Activated CD4-positive, alpha-beta T cell treated with anti-CD3 and anti-CD28 coated beads for 48 hours (primary cell): Measurements from ENCODE around the gene SPATA31C2.
A peak's percentile ranks its signal among the peaks of the same experiment; 100 is the strongest.
"Not testable (repeated sequence)": the region's sequence is repeated elsewhere in the genome, so short reads cannot be mapped to it uniquely, and the experiment has no call there.

Experiments used
- DNase-seq: peaks from one replicate; pipeline ENCODE4 v3.0.0-alpha.2; 2020

Gene SPATA31C2

DNA sequence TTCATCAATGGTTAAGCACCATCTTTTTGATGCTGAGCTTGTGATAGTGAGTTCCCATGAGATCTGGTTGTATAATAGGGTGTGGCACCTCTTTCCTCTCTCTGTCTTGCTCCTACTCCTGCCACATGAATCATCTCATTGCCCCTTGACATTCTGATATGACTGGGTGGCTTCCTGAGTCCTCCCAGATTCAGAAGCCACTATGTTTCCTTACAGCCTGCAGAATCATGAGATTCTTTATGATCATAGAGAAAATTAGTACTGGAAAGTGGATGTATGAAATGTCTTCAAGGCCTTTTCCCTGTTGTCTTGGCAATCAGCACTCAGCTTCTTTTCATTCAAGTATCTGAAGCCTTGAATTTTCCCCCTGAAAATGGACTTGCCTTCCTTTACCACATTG is 14.9 kb downstream of the SPATA31C2 start:
- DNase-seq, result not testable (repeated sequence)

DNA sequence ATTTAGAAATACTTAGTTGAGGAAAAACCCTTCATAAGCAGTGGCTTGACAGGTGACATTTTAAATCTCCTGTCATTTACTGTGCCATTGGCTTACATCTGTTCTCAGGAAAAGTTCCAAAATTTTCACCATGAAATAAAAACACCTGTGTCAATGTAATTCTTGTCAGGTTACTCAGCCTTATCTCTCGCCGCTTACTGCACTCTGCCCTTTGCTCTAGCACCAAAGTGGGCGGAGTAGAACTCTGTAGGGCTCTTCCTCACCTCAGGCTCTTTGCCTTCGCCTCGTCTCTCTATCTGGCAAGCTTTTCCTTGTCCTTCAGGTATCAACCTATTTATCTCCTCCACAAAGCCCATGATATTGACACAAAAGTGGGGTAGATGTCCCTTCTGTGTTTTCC is 20.2 kb downstream of the SPATA31C2 start:
- DNase-seq, result not testable (repeated sequence)

DNA sequence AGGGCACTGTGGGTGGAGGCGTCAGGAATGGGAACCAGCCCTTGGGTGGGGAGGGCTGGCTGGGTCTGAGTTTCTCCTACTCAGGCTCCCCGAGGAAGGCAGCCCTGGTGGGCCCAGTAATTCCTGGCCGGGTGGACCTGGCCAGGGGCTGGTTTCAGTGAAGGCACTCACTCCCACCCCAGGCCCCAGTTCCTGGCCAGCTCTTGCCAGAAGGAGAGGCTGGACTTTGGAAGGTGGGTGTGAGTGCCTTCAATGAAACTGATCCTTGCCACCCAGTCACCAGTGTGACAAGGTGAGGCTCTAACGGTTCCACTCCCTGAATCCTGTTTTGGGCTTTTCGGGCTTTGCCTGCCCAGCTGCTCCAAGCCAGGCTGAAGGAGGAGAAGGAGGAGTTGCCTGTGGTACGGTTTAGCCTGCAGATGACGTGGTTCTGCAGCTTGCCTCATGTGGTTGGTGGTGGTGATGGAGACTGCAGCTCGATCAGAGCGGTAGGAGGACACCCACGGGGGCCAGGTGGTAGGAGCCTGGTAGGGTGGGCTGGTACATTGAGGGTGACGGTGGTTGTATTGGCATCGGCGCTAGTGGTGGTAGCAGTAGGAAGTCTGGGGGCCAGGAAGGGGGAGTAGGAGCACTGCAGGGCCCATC is 23.2 kb downstream of the SPATA31C2 start:
- DNase-seq, result not testable (repeated sequence)

DNA sequence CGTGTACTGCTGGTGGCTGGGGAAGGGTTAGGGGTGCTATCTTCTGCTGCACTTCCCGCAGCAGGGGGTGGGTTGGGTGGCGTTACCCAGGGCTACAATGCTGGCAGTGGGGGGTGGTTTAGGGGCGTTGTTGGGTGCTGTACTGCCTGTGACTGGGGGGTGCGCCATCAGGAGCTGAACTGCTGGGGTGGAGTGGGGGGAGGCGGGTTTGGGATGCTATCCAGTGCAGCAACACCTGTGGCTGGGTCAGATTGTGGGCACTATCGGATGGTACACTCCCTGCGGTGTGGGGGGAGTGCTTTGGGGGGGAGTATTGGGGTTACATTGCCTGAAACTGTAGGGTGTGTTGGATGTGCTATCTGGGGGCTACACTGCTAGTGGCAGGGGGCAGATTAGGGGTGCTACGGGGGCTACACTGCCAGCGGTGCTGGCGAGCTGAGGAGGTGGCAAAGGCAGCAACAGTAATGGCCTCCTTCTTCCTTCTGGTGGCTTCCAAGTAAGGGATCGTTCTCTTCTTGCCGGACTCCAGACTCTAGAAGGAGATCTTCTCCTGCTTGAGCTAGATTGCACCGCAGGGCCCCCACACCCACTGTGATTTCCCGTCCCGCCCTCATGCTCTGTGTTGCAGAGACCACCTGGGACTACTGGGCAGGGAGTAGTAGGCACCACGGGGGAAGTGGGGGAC is 23.9 kb downstream of the SPATA31C2 start:
- not testable (repeated sequence) for DNase-seq

DNA sequence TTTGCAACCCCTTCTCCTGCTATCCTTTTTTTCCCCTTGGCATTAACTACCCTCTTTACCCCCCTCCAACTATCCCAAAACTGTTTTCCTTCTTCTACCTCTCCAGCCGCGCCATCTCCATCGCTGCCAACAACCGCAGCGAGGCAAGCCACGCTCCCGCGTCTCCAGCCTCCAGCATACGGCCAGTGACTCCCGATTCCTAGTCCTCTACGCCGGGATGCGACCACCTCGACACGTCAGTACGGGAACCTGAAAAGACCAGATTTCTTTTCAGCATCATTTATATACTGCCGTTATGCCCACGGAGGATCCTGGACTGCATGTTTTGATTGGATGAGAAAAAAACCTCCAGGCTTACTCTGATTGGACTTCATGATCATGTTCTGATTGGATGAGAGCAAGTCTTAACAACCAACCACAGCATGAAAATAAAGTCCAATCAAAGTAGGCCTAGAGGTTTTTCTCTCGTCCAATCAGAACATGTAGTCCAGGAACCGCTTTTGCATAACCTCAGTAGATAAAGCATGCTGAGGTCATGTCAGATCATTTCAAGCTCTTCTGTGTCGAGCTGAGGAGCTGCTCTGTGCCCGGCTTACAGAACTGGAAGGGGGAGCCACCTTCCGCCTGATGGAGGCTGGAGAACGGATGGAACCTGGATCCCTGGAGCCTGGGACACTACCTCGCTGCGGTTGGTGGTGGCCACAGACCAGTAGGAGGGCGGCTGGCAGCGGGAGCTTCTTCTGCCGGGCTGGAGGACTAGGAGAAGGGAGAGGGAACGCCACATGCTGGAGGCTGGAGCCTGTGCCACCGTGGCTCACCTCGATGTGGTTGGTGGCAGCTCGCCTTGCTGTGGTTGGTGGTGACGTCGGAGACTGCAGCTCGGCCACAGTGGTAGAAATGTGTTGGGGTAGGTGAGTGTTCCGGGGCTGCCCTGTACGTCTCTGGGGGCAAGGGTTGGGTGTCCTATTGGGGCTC is 24.8 kb downstream of the SPATA31C2 start:
- DNase-seq, result not testable (repeated sequence)

DNA sequence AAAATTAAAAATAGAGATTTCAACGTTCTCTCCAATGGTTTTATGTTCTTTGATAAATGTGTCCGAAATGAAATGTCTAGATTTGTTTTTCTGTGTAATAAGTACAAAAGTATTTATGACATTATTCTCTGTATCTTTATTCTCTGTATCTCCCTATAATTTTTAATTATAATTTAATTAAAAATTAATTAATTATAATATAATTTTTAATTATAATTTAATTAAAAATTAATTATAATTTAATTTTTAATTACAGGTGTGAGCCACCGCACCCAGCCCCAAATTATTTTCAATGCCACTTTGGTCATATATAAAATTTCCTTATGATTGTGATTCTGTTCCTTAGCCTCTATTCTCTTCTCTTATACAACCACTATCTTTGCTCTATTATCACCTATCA is 28.2 kb downstream of the SPATA31C2 start:
- no peak for DNase-seq

DNA sequence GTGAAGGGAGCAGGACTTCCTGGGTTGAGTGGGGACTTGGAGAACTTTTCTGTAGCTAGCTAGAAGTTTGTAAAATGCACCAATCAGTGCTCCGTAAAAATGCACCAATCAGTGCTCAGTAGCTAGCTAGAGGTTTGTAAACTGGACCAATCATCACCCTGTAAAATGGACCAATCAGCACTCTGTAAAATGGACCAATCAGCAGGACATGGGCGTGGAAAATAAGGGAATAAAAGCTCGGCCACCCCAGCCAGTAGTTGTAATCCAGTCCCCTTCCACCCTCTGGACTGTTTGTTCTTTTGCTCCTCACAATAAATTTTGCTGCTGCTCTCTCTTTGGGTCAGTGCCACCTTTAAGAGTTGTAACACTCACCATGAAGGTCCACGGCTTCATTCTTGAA is 29.5 kb downstream of the SPATA31C2 start:
- DNase-seq, result no peak

DNA sequence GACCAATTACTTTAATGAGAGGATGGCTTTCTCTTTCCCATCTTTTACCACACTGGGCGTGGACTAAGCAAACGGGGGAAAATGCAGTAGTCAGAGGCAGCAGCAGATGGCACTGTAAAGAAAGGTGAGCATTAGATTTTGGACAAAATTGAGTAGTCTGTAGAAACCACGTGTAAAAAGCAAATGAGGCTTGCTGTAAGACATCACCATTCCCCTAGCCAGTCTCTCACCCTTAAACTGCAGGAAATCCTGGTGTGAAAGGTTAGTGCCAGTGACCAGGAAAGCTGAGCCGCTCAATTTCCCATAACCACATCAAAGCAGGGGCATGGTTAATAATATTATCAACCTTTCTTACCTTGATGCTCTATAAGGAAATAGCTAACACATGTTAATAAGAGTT is 31.8 kb downstream of the SPATA31C2 start:
- peak; percentile 31 for DNase-seq

DNA sequence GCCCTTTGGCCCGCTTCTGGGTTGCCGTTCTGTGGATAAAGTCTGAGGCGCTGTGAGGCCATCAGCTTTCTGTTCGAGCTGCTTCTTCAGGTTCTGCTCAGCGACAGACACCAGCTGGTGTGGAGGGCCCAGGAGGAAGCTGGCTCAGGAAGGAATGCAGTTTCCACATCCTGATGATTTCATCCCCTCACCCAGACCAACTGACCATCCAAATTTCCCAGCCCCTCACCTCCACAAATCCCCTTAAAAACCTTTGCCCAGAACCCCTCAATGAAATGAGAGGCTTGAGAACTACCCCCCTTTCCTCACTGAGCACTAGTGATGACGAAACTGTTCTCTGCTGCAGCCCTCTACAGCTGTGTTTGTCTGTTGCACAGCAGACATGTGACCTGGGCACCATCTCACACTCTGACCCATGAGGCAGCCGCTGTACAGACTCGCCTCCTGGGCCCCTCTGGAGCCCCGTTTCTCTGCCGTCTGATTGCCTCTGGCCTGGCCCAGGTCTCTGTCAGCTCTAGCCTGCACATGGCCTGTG is 45.4 kb downstream of the SPATA31C2 start:
- no peak for DNase-seq

DNA sequence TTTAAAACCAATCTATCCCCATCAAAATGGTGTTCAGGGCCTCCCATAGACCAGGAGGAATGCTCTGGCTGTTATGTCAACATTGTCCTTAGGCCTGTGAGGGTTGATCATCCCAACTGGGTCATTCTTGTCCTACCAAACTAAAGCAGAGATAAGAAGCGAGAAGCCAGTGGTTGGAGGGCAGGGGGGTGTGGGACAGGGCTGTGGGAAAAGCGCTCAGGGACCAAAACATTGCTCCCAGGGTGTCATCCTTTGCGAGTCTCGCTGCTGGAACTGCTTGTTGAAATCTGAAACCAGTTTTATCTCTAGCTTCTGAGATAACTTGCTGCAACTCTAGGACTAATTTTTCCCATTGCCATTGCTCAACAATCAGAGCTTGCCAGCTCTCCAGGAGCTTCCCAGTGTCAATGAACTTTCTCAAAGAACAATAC is 48.1 kb downstream of the SPATA31C2 start:
- no peak for DNase-seq

DNA sequence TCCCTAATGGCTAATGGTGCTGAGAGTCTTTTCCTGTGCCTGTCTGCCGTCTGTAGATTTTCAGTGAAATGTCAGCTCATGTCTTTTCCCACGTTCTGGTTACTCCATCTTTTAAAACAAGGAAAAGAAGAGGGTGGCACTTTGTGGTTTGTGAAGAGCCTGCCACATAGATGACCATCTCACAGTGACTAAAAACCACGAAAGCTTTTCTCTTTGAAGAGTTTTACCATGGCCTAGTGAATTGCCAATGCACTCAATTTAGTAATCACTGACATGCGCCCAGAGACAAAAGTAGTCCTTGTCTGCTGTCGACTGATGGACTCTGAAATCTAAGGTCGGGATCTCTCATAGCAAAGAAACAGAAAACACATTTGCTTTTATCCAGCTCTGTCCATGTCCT is 50.4 kb downstream of the SPATA31C2 start:
- DNase-seq, result no peak

DNA sequence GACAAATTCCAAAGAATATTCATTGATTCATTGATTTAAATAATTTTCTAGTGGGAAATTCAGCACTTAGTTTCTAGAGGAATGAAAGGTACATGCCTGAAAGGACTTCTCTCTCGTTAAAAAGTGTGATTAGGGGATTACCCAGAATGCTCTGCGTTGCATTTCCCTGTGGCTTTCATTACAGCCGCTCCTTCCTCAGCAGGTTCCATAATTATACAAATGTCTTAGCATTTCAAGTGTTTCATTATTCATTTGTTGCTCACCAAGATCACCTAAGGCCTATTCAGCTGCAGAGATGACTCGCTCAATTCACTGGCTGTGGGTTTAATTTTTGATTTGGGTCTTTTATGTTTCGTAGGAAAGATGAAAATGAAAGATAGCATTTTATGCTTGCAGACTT is 52.8 kb downstream of the SPATA31C2 start:
- DNase-seq, result no peak

DNA sequence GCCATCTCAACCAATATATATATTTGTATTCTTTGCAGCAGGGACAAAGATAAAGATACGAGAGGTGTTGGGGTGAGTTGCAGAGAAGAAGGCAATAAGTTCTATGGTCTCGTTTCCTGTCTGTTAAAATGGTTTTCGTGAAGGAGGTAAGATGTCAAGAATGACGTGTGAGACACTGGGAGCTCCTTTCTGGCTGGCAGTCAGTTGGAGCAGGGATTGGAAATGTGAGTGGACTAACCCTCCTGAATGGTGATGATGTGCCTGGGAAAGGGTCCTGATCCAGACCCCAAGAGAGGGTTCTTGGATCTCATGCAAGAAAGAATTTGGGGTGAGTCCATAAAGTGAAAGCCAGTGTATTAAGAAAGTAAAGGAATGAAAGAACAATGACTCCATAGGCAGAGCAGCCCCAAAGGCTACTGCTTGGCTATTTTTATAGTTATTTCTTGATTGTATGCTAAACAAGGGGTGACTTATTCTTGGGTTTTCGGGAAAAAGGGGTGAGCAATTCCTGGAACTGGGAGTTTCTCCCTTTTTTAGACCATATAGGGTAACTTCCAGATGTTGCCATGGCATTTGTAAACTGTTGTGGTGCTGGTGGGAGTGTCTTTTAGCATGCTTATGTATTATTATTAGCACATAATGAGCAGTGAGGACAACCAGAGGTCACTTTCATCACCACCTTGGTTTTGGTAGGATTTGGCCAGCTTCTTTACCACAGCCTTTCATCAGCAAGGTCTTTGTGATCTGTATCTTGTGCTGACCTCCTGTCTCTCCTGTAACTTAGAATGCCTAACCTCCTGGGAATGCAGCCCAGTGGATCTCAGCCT is 53.7 kb downstream of the SPATA31C2 start:
- no peak for DNase-seq
